GM13976 (cell line): ENCODE measurements around the gene ZEB2.

Experiments used
- DNase-seq: peaks from one replicate; pipeline ENCODE4 v3.0.0; 2012; ENCODE audit warnings: low spot score
- in situ Hi-C: fragments of 300-500 bp; cut with MboI; formaldehyde crosslinking; loops from one replicate; pipeline ENCODE4 v1.12.0; 2022; ENCODE audit warnings: low sequenced_read_pairs, mixed read lengths, inconsistent platforms; ENCODE audit not compliant: unreplicated experiment
- TF ChIP-seq, protein P1 (sequence below): IDR thresholded peaks from 2 replicates; pipeline ENCODE4 v1.5.1; 2012; ENCODE audit warnings: borderline replicate concordance, mild to moderate bottlenecking; ENCODE audit not compliant: insufficient read depth; ENCODE audit errors: extremely low read depth, missing control alignments, control extremely low read depth

Gene ZEB2

DNA sequence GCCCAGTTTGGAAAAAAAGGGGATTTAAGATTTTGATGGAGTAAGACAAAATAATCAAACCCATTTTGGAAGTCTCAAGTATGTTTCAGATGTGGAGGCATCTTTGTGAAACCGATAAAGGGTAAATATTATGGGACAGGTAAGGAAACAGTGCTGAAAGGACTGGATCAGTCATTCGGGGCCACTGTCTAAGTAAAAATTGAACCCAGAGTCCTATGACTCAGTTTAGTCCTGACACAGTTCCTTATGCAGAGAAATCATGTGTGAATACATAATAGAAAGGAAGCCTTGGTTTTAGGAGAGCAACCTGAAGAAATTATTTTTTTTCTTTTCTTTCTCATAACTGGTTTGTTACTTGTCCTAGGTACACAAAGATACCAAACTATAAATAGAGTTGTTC, 15.4 kb upstream of the ZEB2 start:
- TF ChIP-seq, protein P1, sequence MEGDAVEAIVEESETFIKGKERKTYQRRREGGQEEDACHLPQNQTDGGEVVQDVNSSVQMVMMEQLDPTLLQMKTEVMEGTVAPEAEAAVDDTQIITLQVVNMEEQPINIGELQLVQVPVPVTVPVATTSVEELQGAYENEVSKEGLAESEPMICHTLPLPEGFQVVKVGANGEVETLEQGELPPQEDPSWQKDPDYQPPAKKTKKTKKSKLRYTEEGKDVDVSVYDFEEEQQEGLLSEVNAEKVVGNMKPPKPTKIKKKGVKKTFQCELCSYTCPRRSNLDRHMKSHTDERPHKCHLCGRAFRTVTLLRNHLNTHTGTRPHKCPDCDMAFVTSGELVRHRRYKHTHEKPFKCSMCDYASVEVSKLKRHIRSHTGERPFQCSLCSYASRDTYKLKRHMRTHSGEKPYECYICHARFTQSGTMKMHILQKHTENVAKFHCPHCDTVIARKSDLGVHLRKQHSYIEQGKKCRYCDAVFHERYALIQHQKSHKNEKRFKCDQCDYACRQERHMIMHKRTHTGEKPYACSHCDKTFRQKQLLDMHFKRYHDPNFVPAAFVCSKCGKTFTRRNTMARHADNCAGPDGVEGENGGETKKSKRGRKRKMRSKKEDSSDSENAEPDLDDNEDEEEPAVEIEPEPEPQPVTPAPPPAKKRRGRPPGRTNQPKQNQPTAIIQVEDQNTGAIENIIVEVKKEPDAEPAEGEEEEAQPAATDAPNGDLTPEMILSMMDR = no peak
- in situ Hi-C loops = no loop called here
- no peak for DNase-seq

DNA sequence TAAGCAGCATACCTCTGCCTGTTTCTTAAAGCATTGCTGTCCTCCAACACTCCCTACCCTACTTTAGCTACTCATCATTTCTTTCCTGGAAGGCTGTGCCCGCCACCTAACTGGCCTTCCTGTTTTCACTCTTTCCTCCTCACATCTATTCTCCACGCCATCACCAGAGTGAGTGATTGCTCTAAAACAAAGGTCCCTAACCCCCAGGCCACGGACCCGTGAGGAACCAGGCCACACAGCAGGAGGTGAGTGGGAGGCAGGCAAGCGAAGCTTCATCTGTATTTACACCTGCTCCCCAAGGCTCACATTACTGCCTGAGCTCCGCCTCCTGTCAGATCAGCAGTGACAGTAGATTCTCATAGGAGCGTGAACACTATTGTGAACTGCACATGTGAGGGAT, 13.3 kb upstream of the ZEB2 start:
- DNase-seq = no peak
- TF ChIP-seq, protein P1 = no peak
- in situ Hi-C loops = no loop called here

DNA sequence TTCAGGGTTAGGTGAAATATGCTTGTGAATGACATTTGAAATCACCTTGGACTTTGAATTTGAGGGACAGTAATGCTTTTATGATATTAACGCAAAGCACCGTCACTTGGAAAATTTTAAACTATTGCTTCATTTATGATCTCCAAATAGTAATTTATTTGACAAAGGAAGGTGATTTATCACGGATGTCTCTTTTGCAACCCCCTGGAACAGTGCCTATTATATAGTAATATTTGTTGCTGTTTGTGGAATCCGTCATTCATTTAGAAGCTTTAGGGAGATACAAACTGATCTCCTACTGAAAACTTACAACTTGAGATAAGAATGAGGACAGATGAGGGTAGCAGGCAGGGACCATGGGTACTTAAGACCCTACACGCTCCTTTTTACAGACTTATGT, 10.7 kb upstream of the ZEB2 start:
- TF ChIP-seq, protein P1 = no peak
- DNase-seq = no peak
- in situ Hi-C loops = no loop called here

DNA sequence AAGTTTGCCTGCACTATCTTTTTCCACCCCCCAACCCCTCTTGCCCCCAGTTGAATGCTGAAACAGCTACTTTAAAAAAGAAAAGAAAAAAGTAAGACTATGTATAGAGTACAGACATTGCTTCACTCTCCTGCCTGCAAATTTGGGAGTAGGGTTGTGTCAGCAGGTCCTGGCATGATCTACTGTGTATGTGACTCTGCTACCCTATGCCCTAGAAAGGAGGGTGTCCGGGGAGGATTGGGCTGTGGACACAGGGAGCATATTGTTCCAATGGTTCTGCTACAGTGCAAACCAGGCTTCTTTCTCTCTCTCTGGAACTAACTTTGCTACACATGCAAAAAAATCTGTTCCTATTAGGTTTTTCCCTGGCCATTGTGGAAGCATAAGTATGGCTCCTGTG, 9.9 kb upstream of the ZEB2 start:
- no peak for DNase-seq
- TF ChIP-seq, protein P1 = no peak
- in situ Hi-C loops = no loop called here

DNA sequence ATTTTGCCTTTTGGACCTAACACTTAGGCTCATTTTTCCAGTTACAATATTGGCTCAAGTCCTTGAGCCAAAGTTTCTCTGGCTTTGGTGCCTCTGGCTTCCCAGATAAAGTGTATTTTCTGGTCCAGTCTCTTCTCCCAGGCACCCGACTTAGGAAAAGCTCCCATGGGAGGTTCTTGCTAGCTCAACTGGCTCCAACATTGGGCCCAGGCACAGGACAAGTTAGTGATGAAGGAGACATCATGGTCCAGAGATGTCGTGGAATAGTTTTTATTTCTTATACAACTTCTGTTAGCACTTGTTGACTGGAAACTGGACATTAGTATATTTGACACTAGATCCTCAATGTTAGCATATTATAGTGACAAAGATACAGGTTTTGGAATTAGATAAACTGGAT, 8.2 kb upstream of the ZEB2 start:
- TF ChIP-seq, protein P1 = no peak
- in situ Hi-C loops = no loop called here
- no peak for DNase-seq

DNA sequence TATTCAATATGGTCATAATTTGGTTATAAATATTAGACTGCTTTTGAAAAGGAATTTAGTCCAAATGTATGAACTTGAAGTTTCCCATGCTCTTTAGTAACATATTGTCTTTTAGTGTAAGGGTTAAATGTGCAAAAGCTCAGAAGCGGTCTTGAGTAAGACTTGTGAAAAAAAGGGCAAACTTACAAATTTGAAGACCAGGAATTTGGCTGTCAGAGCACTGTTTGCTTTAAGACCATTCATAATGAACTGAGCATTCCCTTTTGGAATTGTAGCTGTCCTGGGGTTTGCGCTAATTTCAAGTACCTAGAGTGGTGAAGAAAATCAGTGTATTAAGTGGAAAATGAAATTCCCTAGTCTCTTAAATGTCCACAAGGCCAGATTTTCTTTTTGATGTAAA, 6.9 kb upstream of the ZEB2 start:
- DNase-seq = no peak

More for the DNA sequence above, 6.9 kb upstream of the ZEB2 start:
- in situ Hi-C loops = no loop called here
- TF ChIP-seq, protein P1 = no peak
